ENCODE measurements around the gene C16orf46.
A peak's percentile ranks its signal among the peaks of the same experiment; 100 is the strongest.

The C16orf46 gene

GRCh38 chr16:81026429-81026828, 50.6 kb downstream of the C16orf46 start:
- DNase-seq (ENCODE audit: low read depth) = no peak
- no peak for TF ChIP-seq CTCF (IDR thresholded peaks at IDR 0.05; ENCODE audit: control insufficient read depth, extremely low read depth, insufficient read depth)
- no peak overlapping the region for H3K4me3 ChIP-seq (ENCODE audit: low read depth, low read length)

GRCh38 chr16:81018496-81018895, 58.5 kb downstream of the C16orf46 start:
- DNase-seq (ENCODE audit: low read depth) = no peak
- no peak for TF ChIP-seq CTCF (IDR thresholded peaks at IDR 0.05; ENCODE audit: control insufficient read depth, extremely low read depth, insufficient read depth)
- H3K4me3 ChIP-seq (ENCODE audit: low read depth, low read length) = no peak overlapping the region

- DNase-seq (ENCODE audit: low read depth) = no peak
- TF ChIP-seq CTCF (IDR thresholded peaks at IDR 0.05; ENCODE audit: control insufficient read depth, extremely low read depth, insufficient read depth) = no peak
- H3K4me3 ChIP-seq (ENCODE audit: low read depth, low read length) = no peak overlapping the region
Observed at GRCh38 chr16:81014672-81015071, 62.4 kb downstream of the C16orf46 start.

- no peak for TF ChIP-seq CTCF (IDR thresholded peaks at IDR 0.05; ENCODE audit: control insufficient read depth, extremely low read depth, insufficient read depth)
- no peak overlapping the region for H3K4me3 ChIP-seq (ENCODE audit: low read depth, low read length)
- DNase-seq (ENCODE audit: low read depth) = peak; percentile 78
Observed at GRCh38 chr16:81012974-81013373, 64.1 kb downstream of the C16orf46 start.
